KOPT-K1 (cell line): Measurements from ENCODE around the gene RTN3.

Experiments used
- H3K27ac ChIP-seq: fragments of 200-600 bp; sonication (generic); 2 replicates; pipeline ENCODE4 v1.5.1; 2016; ENCODE audit warnings: antibody characterized with exemption, mild to moderate bottlenecking, low read depth, low read length; ENCODE audit not compliant: poor library complexity, severe bottlenecking
- H3K36me3 ChIP-seq: fragments of 200-600 bp; sonication (generic); 2 replicates; pipeline ENCODE4 v1.5.1; 2017; ENCODE audit warnings: antibody characterized with exemption, mild to moderate bottlenecking, low read length, moderate library complexity; ENCODE audit not compliant: insufficient read depth
- H3K9me3 ChIP-seq: fragments of 200-600 bp; sonication (generic); 2 replicates; pipeline ENCODE4 v1.5.1; 2017; ENCODE audit warnings: antibody characterized with exemption, low read length, mild to moderate bottlenecking; ENCODE audit not compliant: insufficient read depth, poor library complexity, severe bottlenecking

Gene RTN3

GRCh38 chr11:63745304-63746170, 64.2 kb downstream of the RTN3 start:
- H3K36me3 ChIP-seq: peaks cover 18% of the 10 kb centered on the region
- no peak overlapping the region for H3K27ac ChIP-seq
- no peaks in the 10 kb centered on the region for H3K9me3 ChIP-seq

- no peak overlapping the region for H3K27ac ChIP-seq
- no peaks in the 10 kb centered on the region for H3K9me3 ChIP-seq
- peaks cover 30% of the 10 kb centered on the region for H3K36me3 ChIP-seq
Measured at GRCh38 chr11:63747011-63747410, 65.7 kb downstream of the RTN3 start.

GRCh38 chr11:63749624-63750023, 68.3 kb downstream of the RTN3 start:
- Histone ChIP-seq H3K36me3 (peaks cover 52% of the 10 kb centered on the region), H3K27ac (no peak overlapping the region), H3K9me3 (no peaks in the 10 kb centered on the region)

GRCh38 chr11:63756919-63757761, 75.8 kb downstream of the RTN3 start:
- Histone ChIP-seq H3K36me3 (peaks cover 89% of the 10 kb centered on the region), H3K27ac (no peak overlapping the region), H3K9me3 (no peaks in the 10 kb centered on the region)

- no peak overlapping the region for H3K27ac ChIP-seq
- H3K36me3 ChIP-seq: peaks cover 88% of the 10 kb centered on the region
Measured at GRCh38 chr11:63760487-63761079, 79.3 kb downstream of the RTN3 start.

GRCh38 chr11:63761188-63761587, 79.9 kb downstream of the RTN3 start:
- no peaks in the 10 kb centered on the region for H3K9me3 ChIP-seq
- H3K27ac ChIP-seq: no peak overlapping the region
- H3K36me3 ChIP-seq: peaks cover 83% of the 10 kb centered on the region

More at GRCh38 chr11:63760487-63761079, 79.3 kb downstream of the RTN3 start:
- no peaks in the 10 kb centered on the region for H3K9me3 ChIP-seq

- Histone ChIP-seq H3K36me3 (peaks cover 74% of the 10 kb centered on the region), H3K9me3 (no peaks in the 10 kb centered on the region), H3K27ac (no peak overlapping the region)
Measured at GRCh38 chr11:63761931-63762653, 80.8 kb downstream of the RTN3 start.

GRCh38 chr11:63762654-63763495, 81.6 kb downstream of the RTN3 start:
- Histone ChIP-seq H3K36me3 (peaks cover 67% of the 10 kb centered on the region), H3K27ac (no peak overlapping the region), H3K9me3 (no peaks in the 10 kb centered on the region)

GRCh38 chr11:63763496-63764339, 82.4 kb downstream of the RTN3 start:
- H3K27ac ChIP-seq: no peak overlapping the region
- H3K36me3 ChIP-seq: peaks cover 58% of the 10 kb centered on the region
- H3K9me3 ChIP-seq: no peaks in the 10 kb centered on the region

- no peak overlapping the region for H3K27ac ChIP-seq
- no peaks in the 10 kb centered on the region for H3K9me3 ChIP-seq
- H3K36me3 ChIP-seq: peaks cover 52% of the 10 kb centered on the region
Measured at GRCh38 chr11:63764340-63764678, 83.0 kb downstream of the RTN3 start.

- no peak overlapping the region for H3K27ac ChIP-seq
- H3K9me3 ChIP-seq: no peaks in the 10 kb centered on the region
- H3K36me3 ChIP-seq: peaks cover 47% of the 10 kb centered on the region
Measured at GRCh38 chr11:63764679-63765647, 83.7 kb downstream of the RTN3 start.

- no peaks in the 10 kb centered on the region for H3K9me3 ChIP-seq
- H3K27ac ChIP-seq: no peak overlapping the region
- H3K36me3 ChIP-seq: peaks cover 39% of the 10 kb centered on the region
Measured at GRCh38 chr11:63765688-63766241, 84.5 kb downstream of the RTN3 start.
